SH-SY5Y (cell line): Measurements from ENCODE around the gene SIGLEC5.

Source experiments
- GATA2 ChIP-seq: IDR thresholded peaks from 2 replicates; pipeline ENCODE4 v1.6.1; 2011; ENCODE audit warnings: mild to moderate bottlenecking, low read depth, low read length
- GATA3 ChIP-seq: IDR thresholded peaks from 2 replicates; pipeline ENCODE4 v1.6.1; 2011; ENCODE audit warnings: low read depth, mild to moderate bottlenecking, low read length, moderate library complexity

- TF ChIP-seq GATA3: no peak
- no peak for TF ChIP-seq GATA2
Measured at GRCh38 chr19:51654783-51655182, 24.6 kb upstream of the SIGLEC5 start.
